Measurements from ENCODE around the gene CELSR1. TPM values are rescaled to one million over a fixed set of nuclear protein-coding genes. Genes with fewer than 3 reads are reported as not detected.
"Not testable (repeated sequence)": the region's sequence is repeated elsewhere in the genome, so short reads cannot be mapped to it uniquely, and the experiment has no call there.

CELSR1 gene
- total RNA-seq, 2 donors from 2014 or later = 0.54 to 1.1 TPM

DNA sequence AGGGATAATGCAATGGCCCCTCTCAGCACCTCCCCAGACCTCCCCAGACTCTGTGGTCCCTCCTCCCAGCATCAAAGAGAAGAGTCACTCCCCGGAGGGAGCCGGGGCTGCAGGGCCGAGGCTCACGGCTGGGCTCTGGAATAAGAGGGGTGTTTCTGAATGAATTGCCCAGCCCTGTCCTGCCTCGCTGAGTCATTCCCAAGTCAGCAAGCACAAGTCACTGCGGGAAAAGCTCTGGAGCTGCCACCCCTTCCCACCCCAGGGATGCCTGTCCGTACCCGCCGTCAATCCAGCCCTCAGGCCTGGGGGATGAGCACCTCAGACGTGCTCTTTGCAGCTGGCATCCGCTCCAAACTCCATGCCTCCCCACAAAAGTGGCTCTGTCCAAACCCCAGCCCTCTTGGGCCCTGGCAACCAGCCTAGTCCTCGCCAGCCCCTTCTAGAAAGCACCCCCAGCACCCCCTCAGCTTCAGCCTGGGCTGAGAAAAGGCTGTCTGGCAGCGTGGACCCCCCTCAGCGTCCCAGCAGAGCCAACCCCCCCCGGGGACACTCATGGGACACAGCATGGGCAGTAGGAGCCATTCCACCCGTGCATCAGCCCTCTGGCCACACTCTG, 22.7 kb downstream of the CELSR1 start:
- no peak for ATAC-seq
- no peak for DNase-seq (ENCODE audit: low spot score in 2 of 2)
- no peak overlapping the region for H3K27ac Mint-ChIP-seq
- H3K36me3 Mint-ChIP-seq = no peaks in the 10 kb centered on the region
- no peaks in the 10 kb centered on the region for H3K9me3 Mint-ChIP-seq

DNA sequence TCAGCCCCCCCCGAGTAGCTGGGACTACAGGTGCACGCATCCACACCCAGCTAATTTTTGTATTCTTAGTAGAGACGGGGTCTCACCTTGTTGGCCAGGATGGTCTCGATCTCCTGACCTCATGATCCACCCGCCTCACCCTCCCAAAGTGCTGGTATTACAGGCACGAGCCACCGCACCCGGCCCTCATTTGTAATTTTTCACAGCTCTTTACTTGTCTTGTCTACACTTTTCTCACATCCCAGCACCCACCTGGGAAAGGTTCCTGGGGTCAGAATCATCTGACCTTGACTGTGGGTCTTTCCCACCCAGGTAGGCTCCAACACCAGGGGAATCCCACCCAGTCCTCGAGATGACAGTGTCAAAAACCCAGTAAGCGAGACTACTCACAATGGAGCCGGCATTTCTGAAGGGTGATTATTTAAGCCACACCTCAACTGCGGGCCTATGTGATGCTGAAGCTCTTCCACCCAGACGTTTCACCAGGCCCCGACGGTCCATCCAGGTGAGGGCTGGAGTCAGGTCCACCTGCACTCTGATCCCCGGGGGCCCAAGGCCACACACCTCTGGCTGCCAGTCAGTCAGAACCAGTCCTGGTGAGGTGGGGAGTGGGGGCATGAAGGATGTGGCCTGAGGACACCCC, 23.4 kb downstream of the CELSR1 start:
- DNase-seq (ENCODE audit: low spot score in 2 of 2) = no peak
- ATAC-seq = no peak
- Mint-ChIP-seq H3K9me3 (no peaks in the 10 kb centered on the region), H3K27ac (no peak overlapping the region), H3K36me3 (no peaks in the 10 kb centered on the region)

DNA sequence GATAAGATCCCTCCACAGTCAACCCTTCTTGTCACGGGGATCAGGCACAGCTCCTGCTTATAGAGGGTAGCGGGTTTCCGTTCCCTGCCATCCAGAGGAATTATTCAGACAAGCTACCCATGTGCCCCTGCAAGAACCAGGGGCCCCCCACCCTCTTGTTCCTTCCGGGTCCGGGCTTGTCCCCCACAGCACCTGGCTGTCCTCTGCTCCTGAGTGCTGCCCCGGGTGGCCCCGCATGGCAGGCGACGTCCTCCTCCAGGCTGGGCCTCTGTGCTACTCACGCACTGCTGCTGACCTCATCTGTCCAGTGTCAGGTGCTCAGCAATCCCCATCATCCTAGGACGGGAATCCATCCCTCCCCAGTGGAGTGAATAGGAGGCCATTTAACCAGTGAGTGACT, 24.7 kb downstream of the CELSR1 start:
- ATAC-seq (no peak), DNase-seq (ENCODE audit: low spot score in 2 of 2) (no peak)
- H3K36me3 Mint-ChIP-seq = no peaks in the 10 kb centered on the region
- H3K9me3 Mint-ChIP-seq = no peaks in the 10 kb centered on the region
- H3K27ac Mint-ChIP-seq = no peak overlapping the region

DNA sequence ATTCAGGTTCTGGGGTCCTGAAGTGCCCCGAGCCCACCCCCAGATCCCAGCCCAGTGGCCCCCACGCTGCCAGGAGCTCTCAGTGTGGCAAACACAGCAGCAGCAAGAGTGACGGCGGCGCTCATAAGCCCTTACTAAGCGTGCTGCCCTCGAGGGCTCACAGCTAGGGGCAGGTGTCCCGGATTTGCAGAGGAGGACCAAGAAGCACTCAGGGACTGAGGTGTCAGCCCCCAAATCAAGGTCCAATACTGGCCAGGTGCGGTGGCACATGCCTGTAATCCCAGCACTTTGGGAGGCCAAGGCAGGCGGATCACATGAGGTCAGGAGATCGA, 25.4 kb downstream of the CELSR1 start:
- Mint-ChIP-seq H3K9me3 (no peaks in the 10 kb centered on the region), H3K27ac (no peak overlapping the region), H3K36me3 (no peaks in the 10 kb centered on the region)
- ATAC-seq (no peak), DNase-seq (ENCODE audit: low spot score in 2 of 2) (no peak)

DNA sequence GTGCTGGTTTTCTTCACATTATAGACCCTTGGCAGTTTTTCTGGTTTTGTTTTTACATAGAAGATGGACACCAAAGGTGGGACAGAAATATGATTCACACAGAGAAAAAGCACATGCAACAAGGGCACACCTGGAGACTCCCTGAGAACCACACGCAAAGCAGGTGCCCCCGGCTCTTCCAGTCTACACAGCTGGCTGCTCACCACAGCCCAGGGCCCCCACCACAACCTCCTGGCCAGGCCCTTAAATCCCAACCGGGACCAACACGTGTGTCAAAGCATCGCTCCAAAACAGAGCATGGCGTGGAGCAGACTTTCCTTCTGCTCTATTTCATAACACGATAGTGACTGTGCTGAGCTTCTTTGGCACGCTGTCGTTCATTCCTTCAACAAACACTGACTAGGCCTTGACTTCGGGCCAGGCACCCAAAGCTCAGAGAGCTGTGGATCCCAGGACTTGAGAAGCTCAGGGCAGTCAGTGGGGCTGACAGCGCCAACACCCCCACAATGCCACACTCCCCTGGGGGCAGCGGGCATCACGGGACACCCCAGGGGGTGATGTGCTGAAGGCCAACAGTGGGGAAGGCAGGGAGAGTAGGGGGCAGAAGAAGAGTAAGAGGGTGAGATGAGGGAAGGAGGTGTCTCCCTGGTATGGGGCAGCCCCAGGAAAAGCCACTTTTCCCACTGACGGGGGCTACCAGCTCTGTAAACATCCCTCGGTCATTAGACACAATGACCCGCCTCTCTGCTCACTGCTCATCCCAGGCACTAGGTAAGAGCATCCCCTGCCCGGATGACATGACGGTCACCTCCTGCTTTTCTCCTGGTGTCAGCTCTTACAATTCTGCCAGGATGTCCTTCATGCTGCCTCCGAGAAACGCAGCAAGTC, 26.0 kb downstream of the CELSR1 start:
- H3K36me3 Mint-ChIP-seq = no peaks in the 10 kb centered on the region
- no peak for ATAC-seq
- no peak overlapping the region for H3K27ac Mint-ChIP-seq
- DNase-seq (ENCODE audit: low spot score in 2 of 2) = no peak
- H3K9me3 Mint-ChIP-seq = no peaks in the 10 kb centered on the region

DNA sequence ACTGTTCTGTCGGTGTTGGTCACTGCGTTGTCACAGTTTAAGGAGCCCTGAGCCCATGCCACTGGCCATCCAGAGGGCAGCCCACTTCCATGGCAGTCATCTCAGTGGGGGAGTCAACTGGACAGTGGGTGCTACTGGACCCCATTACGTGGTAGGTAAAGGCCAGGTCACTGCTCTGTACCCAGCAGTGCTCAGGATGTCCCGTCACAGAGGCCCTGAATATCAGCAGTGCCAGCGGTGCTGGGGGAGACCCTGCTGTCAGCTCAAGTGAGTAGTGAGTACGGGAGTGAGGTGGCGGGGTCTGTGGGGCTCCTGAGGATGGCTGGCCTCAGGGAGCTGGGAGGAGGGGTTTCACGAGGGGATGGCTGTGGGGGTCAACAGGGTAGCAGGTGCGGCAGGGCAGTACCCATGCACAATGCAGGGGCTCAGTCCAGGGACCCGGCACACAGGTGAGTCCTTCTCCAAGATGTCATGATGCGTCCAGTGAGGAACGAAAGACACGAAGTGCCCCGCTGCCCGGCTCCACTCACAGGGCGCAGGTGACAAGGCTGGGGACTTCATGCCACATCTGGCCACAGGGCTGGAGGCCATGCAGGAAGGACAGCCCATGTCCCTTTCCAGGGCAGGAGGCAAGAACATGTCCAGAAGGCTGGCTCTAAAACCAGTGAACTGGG, 27.9 kb downstream of the CELSR1 start:
- Mint-ChIP-seq H3K36me3 (no peaks in the 10 kb centered on the region), H3K9me3 (no peaks in the 10 kb centered on the region), H3K27ac (peak overlapping the region in 1 of 2 donors; percentile 22)
- no peak for ATAC-seq
- DNase-seq (ENCODE audit: low spot score in 2 of 2) = no peak

DNA sequence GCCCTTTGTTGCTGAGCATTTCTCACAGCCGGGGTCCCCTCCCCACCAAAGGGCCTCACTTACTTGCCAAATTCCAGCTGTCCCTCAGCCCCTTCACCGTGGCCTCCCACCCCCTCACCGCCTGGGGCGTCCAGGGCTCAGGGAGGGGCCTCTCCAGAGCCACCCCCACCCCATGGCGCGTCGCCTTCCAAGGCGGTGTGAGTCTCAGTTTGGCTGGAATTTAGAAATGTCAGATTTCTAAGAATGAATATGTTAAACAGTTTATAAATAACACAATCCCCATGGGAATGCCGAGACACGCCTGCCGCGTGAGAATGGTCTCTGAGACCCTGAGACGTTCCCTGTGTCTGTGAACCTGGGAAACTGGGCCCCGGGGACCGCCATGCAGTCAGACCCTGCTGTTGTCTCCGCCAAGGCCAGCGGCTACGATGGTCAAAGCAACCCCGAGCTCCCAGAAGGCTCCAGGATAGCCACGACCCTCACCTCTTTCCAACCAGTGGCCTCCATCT, 28.9 kb downstream of the CELSR1 start:
- H3K9me3 Mint-ChIP-seq = no peaks in the 10 kb centered on the region
- no peak for DNase-seq (ENCODE audit: low spot score in 2 of 2)
- H3K27ac Mint-ChIP-seq = no peak overlapping the region
- H3K36me3 Mint-ChIP-seq = no peaks in the 10 kb centered on the region
- no peak for ATAC-seq

DNA sequence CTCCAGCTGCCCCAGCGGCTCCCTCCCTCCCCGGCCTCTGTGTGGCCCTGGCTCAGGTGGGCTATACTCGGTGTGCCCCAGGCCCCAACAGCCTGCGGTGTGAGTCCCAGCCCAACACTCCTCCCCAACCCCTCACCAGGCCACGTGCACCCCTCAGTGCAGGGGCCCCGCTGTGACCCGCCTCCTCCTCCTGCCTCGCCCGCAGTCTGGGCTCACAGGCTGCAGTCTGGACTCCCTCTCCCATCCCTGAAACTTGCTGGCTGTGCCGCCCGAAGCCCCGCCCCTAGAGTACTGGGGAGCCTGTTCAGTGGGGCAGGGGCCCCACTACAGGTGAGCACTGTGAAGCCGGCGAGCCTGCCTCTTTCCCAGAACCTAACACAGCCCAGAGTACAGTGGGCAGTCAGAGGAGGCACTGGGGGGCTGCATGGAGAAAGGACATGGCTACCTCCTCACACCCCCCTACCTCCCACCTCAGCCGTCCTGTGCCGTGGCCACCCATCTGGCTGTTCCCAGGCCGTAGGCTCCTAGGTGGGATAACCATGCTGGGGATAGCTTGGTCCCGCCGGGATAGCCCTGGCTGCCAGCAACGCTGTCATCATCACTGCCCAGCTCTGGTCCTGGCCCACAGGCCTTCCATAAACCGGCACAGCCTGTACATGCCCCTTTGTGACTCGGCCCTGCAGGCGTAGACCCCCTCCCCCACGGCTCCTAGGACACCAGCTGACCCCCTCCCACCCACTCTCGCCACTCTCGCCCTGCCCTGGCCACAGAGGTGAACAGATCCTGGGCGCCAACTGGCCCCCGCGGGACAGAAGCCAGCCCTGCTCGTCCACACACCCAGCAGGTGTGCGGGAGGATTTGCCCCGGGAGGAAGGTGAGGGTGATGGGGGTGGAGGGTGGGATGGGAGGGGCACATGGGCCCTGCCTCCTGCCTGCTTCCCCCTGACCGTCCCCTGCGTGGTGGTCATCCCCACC, 29.7 kb downstream of the CELSR1 start:
- H3K9me3 Mint-ChIP-seq = no peaks in the 10 kb centered on the region
- DNase-seq (ENCODE audit: low spot score in 2 of 2) = no peak
- H3K36me3 Mint-ChIP-seq = no peaks in the 10 kb centered on the region
- ATAC-seq = peak in 1 of 2 donors; percentile 11
- no peak overlapping the region for H3K27ac Mint-ChIP-seq

DNA sequence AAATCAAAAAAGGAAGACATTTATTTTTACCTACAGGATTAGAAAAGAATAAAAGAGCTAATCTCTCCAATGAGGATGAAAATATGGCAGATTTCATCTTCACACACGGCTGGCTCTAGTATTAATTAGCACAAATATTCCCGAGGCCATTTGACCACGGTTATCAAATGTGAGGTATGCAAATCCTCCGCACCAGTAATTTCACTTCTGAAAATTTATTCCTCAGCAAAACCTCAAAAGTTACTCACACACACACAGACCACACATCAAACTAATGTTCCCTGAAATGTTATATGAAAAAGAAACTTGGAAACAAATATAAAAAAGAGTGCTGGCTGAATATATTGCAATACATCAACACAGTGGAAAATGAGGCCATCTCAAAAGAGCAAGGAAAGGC, 32.8 kb downstream of the CELSR1 start:
- no peaks in the 10 kb centered on the region for H3K9me3 Mint-ChIP-seq
- DNase-seq (ENCODE audit: low spot score in 2 of 2) (no peak), ATAC-seq (no peak)
- H3K27ac Mint-ChIP-seq = peak overlapping the region in 1 of 2 donors; percentile 82
- no peaks in the 10 kb centered on the region for H3K36me3 Mint-ChIP-seq

DNA sequence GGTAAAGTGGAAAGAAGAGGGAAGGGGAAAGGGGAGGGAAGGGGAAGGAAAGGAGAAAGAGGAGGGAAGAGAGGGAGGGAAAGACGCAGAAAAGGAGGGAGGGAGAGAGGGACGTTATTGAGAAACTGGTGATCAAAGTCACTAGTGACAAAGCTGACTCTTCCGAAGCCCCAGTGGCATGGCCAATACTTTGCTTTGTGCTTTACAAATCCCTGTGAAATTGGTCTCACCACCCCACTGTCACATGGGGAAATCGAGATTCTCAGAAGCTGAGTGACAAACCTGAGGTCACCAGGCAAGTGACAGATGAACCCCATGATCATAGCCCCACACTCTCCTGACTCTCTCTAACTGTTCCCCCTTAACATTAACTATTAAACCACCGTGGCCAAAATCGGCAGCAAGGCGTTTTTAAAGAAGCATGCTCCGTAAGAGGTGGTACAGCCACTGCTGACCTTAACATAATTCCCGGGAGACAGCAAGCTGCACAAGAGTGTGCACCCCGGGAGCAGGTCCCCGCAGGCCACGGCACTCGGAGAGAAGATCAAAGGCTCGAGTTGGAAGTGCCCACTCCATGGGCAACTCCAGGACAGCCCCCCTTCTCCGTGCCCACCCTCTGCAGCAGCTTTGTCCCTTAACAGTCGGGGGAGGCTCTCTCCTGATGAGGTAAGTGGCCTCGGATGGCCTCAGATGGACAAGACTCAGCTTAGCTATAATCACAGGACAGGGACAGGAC, 34.8 kb downstream of the CELSR1 start:
- H3K36me3 Mint-ChIP-seq = no peaks in the 10 kb centered on the region
- no peak for ATAC-seq

DNA sequence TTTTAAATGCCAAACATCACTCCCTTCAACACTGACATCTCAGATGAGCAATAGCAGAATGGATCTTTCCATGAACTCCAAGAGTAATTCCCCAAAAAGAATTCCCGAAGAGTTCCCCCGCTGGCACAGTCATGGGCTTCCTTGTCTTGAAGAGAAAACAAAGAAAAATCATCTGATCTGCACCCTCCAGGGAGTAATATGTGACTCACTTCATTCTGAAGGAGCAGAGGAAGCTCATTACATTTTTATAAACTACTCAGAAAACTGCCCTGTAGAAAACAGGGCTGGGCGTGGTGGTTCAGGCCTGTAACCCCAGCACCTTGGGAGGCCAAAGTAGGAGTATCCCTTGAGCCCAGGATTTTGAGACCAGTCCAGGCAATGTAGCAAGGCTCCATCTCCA, 35.7 kb downstream of the CELSR1 start:
- DNase-seq (ENCODE audit: low spot score in 2 of 2) (no peak), ATAC-seq (no peak)
- Mint-ChIP-seq H3K36me3 (no peaks in the 10 kb centered on the region), H3K27ac (no peak overlapping the region), H3K9me3 (no peaks in the 10 kb centered on the region)

More for the DNA sequence above, 34.8 kb downstream of the CELSR1 start:
- Mint-ChIP-seq H3K9me3 (no peaks in the 10 kb centered on the region), H3K27ac (peak overlapping the region in 1 of 2 donors; percentile 67)
- DNase-seq (ENCODE audit: low spot score in 2 of 2) = no peak

DNA sequence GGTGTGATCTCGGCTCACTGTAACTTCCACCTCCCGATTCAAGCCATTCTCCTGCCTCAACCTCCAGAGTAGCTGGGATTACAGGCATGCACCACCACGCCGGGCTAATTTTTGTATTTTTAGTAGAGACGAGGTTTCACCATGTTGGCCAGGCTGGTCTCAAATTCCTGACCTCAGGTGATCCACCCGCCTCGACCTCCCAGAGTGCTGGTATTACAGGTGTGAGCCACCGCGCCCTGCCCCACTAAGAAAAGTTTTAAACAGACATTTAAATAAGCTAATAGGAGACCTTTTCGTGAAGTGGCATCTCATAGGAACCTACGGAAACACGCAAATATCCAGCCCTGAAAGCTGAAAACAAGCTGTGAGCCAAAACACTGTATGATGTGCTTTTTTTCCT, 36.2 kb downstream of the CELSR1 start:
- H3K9me3 Mint-ChIP-seq; ATAC-seq; H3K36me3 Mint-ChIP-seq; H3K27ac Mint-ChIP-seq; DNase-seq (ENCODE audit: low spot score in 2 of 2): not testable (repeated sequence)

DNA sequence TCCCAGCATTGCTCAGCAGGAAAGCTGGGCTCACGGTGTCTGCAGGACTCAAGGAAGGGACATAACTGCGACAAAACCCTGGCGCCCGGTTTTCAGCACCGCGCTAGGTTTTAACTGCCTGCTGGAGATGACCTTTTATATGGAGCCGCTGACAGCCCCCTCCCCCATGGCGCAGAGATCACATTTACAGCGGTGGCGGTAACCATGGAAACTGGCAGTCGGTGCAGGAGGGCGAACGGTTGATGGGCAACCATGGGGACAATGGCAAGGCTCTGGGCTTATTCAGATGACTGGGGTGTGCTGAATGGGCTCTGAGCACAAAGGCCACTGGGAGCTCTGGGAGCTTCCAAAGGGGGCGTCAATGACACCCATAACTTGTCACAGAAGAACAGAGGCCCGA, 37.2 kb downstream of the CELSR1 start:
- Mint-ChIP-seq H3K36me3 (no peaks in the 10 kb centered on the region), H3K9me3 (no peaks in the 10 kb centered on the region), H3K27ac (no peak overlapping the region)
- DNase-seq (ENCODE audit: low spot score in 2 of 2) (no peak), ATAC-seq (no peak)

DNA sequence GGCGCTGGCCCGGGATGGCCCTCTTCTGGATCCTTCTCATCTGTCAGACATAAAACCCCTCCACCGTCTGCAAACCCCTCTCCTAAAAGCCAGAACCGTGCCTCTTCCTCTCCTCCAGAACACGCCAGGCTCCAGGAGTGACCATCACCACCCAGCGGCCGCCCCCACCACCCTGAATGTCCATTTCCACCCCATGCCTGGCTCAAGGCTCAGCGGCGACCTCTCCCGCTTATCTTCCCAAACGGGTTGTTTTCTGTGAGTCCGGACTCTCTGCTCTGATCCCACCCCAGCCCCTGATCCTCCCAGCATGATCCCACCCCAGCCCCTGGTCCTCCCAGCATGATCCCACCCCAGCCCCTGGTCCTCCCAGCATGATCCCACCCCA, 37.6 kb downstream of the CELSR1 start:
- ATAC-seq = no peak
- Mint-ChIP-seq H3K36me3 (no peaks in the 10 kb centered on the region), H3K9me3 (no peaks in the 10 kb centered on the region), H3K27ac (no peak overlapping the region)
- DNase-seq (ENCODE audit: low spot score in 2 of 2) = no peak

DNA sequence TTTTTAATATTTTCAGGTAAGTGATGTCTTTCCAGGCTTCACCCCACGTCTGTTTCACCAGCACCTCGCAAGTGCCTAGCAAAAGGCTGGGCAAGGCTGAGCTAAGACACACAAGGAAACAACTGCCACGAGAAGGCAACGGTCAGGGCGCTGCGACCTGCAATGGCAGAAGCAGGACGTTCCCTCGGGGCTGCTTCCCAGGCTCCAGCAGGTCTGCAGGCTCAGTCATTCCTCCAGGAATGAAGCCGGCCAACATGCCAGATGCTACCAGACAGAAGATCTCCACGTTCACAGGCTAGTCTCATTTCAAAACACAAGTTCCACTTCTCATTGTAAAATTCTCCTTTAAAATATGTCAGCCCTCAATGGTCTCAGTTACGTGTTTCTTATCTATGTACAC, 45.5 kb downstream of the CELSR1 start:
- Mint-ChIP-seq H3K27ac (no peak overlapping the region), H3K9me3 (no peaks in the 10 kb centered on the region), H3K36me3 (no peaks in the 10 kb centered on the region)
- DNase-seq (ENCODE audit: low spot score in 2 of 2) (no peak), ATAC-seq (no peak)

All from activated naive CD4-positive, alpha-beta T cell treated with anti-CD3 and anti-CD28 coated beads, Interleukin-2, amount 50 U/mL, for 72 hours (primary cell).